IPS-15b (cell line): Measurements from ENCODE around the gene KMT5C.
A peak's percentile ranks its signal among the peaks of the same experiment; 100 is the strongest.
"Not testable (repeated sequence)": the region's sequence is repeated elsewhere in the genome, so short reads cannot be mapped to it uniquely, and the experiment has no call there.

Experiments used
- H3K27me3 ChIP-seq: one replicate; pipeline ENCODE4 v1.6.1; 2013; ENCODE audit warnings: low read length; ENCODE audit not compliant: control insufficient read depth, insufficient read depth
- H3K36me3 ChIP-seq: one replicate; pipeline ENCODE4 v1.6.1; 2013; ENCODE audit warnings: low read length; ENCODE audit not compliant: control insufficient read depth, insufficient read depth
- H3K4me1 ChIP-seq: one replicate; pipeline ENCODE4 v1.6.1; 2013; ENCODE audit warnings: mild to moderate bottlenecking, low read length; ENCODE audit not compliant: control insufficient read depth, insufficient read depth
- H3K4me3 ChIP-seq: one replicate; pipeline ENCODE4 v1.5.1; 2013; ENCODE audit warnings: low read depth, low read length
- H3K9ac ChIP-seq: one replicate; pipeline ENCODE4 v1.6.1; 2013; ENCODE audit warnings: low read depth, mild to moderate bottlenecking, low read length
- H3K9me3 ChIP-seq: one replicate; pipeline ENCODE4 v1.6.1; 2013; ENCODE audit warnings: mild to moderate bottlenecking, low read length; ENCODE audit not compliant: control insufficient read depth, insufficient read depth

The KMT5C gene

DNA sequence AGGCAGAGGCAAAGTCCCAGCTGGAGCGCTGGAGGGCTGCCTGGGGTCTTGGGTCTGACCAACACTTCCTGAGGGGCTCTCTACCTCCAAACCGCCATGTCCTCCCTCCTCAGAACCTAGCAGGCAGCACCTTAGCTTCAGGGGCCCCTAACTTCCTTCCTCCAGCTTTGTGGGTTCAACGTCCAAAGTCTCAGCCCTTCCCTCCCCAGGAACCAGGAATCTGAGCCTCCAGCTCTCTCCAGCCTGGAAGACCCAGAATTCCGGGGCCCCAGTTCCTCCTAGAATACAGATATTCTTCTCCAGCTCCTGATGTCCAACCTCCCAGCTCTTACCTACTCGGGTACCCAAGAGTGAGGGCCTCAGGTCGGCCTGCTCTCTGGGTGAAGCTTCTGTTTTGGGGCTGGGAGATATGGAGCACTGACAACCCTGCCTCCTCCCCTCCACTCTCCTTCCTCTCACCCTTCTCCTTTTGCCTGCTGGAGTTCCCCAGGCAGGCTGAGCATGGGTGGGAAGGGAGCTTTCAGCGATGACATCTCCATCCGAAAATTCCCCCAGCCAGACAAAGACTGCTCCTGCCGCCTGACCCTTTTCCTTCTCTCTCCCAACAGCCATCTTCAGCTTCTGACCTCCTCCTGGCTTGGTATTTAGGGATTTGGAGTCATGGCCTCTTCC is 18.1 kb upstream of the KMT5C start:
- no peak overlapping the region for H3K4me3 ChIP-seq
- H3K9ac ChIP-seq, result no peak overlapping the region

GRCh38 chr19:55322204-55322885 is 17.3 kb upstream of the KMT5C start:
- H3K4me3 ChIP-seq, result no peak overlapping the region
- H3K4me1 ChIP-seq, result no peaks in the 10 kb centered on the region
- no peaks in the 10 kb centered on the region for H3K36me3 ChIP-seq
- H3K9me3 ChIP-seq, result no peaks in the 10 kb centered on the region
- H3K27me3 ChIP-seq, result no peaks in the 10 kb centered on the region
- no peak overlapping the region for H3K9ac ChIP-seq

More for the DNA sequence above, 18.1 kb upstream of the KMT5C start:
- H3K36me3 ChIP-seq, result no peaks in the 10 kb centered on the region
- H3K4me1 ChIP-seq, result no peaks in the 10 kb centered on the region
- no peaks in the 10 kb centered on the region for H3K9me3 ChIP-seq
- no peaks in the 10 kb centered on the region for H3K27me3 ChIP-seq

DNA sequence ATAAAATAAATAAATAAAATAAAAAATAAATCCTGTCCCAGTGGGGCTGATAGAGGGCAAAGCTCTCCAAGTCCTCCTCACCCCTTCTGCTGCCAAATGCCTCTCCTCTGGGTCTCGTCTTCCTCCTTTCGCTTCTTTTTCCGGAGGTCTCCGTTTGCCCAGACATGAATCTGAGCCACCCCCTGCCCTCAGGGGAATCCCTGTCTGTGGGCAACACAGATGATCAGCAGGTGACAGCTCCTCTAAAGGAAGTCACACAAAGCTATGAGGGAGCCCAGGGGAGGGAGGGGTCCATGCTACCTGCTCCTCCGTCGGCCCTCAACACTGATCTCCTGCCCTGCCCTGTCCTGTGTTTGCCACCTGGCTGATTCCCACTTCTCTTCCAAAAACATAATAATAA is 15.0 kb upstream of the KMT5C start:
- Histone ChIP-seq H3K36me3 (no peaks in the 10 kb centered on the region), H3K27me3 (no peaks in the 10 kb centered on the region), H3K4me3 (no peak overlapping the region), H3K4me1 (no peaks in the 10 kb centered on the region), H3K9me3 (no peaks in the 10 kb centered on the region), H3K9ac (no peak overlapping the region)

- H3K4me3 ChIP-seq, result no peak within 1 kb of the TSS
- H3K4me1 ChIP-seq, result no peaks in the 10 kb centered on the region
- H3K27me3 ChIP-seq, result no peaks in the 10 kb centered on the region
- H3K36me3 ChIP-seq, result no peaks in the 10 kb centered on the region
- H3K9me3 ChIP-seq, result no peaks in the 10 kb centered on the region
- no peak within 1 kb of the TSS for H3K9ac ChIP-seq
These were observed 14.5 kb upstream of the KMT5C start, which contains the start of gene TMEM150B for GRCh38 chr19:55325172-55325571. Gene TMEM150B (minus strand): TSS chr19:55325341. CDS start chr19:55321036, 4,305 bp downstream.

GRCh38 chr19:55328774-55329318 is 10.8 kb upstream of the KMT5C start:
- H3K27me3 ChIP-seq, H3K9me3 ChIP-seq, H3K9ac ChIP-seq, H3K4me3 ChIP-seq, H3K4me1 ChIP-seq, H3K36me3 ChIP-seq: not testable (repeated sequence)

GRCh38 chr19:55329791-55330190 is 9.9 kb upstream of the KMT5C start:
- H3K9ac ChIP-seq, H3K4me3 ChIP-seq: not testable (repeated sequence)

GRCh38 chr19:55333870-55334269 is 5.8 kb upstream of the KMT5C start:
- Histone ChIP-seq H3K9ac (no peak overlapping the region), H3K4me3 (no peak overlapping the region), H3K36me3 (no peaks in the 10 kb centered on the region), H3K4me1 (peaks cover 2% of the 10 kb centered on the region), H3K9me3 (no peaks in the 10 kb centered on the region), H3K27me3 (no peaks in the 10 kb centered on the region)

More at GRCh38 chr19:55329791-55330190, 9.9 kb upstream of the KMT5C start:
- not testable (repeated sequence) for H3K9me3 ChIP-seq, H3K27me3 ChIP-seq, H3K36me3 ChIP-seq, H3K4me1 ChIP-seq

GRCh38 chr19:55336101-55336500 is 3.6 kb upstream of the KMT5C start:
- Histone ChIP-seq H3K4me1 (peaks cover 2% of the 10 kb centered on the region), H3K9me3 (no peaks in the 10 kb centered on the region), H3K9ac (no peak overlapping the region), H3K4me3 (no peak overlapping the region), H3K36me3 (no peaks in the 10 kb centered on the region), H3K27me3 (no peaks in the 10 kb centered on the region)

GRCh38 chr19:55339889-55340783 is 460 bp downstream of the KMT5C start:
- Histone ChIP-seq H3K27me3 (no peaks in the 10 kb centered on the region), H3K36me3 (peaks cover 31% of the 10 kb centered on the region), H3K4me1 (peaks cover 8% of the 10 kb centered on the region), H3K4me3 (peak overlapping the region; percentile 94), H3K9me3 (no peaks in the 10 kb centered on the region), H3K9ac (peak overlapping the region; percentile 90)

GRCh38 chr19:55340784-55341147 is 1.1 kb downstream of the KMT5C start:
- no peaks in the 10 kb centered on the region for H3K27me3 ChIP-seq
- H3K36me3 ChIP-seq, result peaks cover 35% of the 10 kb centered on the region
- H3K9me3 ChIP-seq, result no peaks in the 10 kb centered on the region
- H3K4me1 ChIP-seq, result peaks cover 8% of the 10 kb centered on the region
- H3K4me3 ChIP-seq, result peak overlapping the region; percentile 94
- peak overlapping the region; percentile 90 for H3K9ac ChIP-seq

- peaks cover 8% of the 10 kb centered on the region for H3K4me1 ChIP-seq
- no peak overlapping the region for H3K9ac ChIP-seq
- H3K36me3 ChIP-seq, result peaks cover 39% of the 10 kb centered on the region
- H3K4me3 ChIP-seq, result peak overlapping the region; percentile 94
- no peaks in the 10 kb centered on the region for H3K27me3 ChIP-seq
- no peaks in the 10 kb centered on the region for H3K9me3 ChIP-seq
These were observed 1.5 kb downstream of the KMT5C start for GRCh38 chr19:55341171-55341588.
